ENCODE data around the gene IFNAR2.

DNA sequence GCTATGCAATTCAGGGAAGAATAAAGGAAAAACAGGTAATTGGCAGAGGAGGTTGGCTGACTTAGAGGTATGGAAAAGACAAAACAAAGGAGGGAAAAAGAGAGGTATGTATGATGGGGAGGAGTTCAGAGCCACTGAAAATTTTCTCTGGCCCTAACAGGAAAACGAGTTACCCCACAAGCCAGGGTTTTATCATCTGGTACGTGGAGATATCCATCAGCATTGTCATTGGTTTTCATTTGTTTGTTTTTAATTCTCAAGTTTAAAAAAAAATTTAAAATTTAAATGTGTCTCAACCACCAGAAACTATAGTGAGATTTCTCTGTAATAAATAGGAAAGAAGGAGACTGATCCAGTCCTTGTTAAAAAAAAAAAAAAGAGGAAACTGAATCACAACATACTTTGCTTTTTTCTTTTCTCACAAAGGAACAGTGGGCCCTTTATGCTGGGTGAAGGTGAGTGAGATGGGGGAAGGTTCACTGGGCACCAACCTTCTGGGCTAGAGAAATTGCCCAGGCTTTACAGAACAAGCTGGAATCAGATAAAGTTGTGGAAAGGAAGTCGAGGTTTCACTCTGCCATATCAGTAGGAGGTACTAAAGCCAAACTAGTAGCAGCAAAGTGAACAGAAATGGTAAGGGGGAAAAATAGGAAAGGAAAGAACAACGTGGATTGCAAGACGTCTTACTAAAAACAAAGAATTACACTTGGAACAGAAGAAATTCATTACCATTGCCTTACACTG lies 2.7 kb downstream of the IFNAR2 start:
- TF ChIP-seq POLR2A (IDR thresholded peaks at IDR 0.05): no peak
- TF ChIP-seq POLR2AphosphoS5 (IDR thresholded peaks at IDR 0.05): no peak

Measured in spleen (tissue), 3 donors.